T-helper 2 cell treated with Interferon-gamma antibody and Interleukin-4, amounts not matched to agents 5 μg/mL and 100 μg/mL, for 36 hours (primary cell): ENCODE results near the gene SNX32.

ENCODE experiments used
- DNase-seq: peaks from one replicate; pipeline ENCODE4 v3.0.0; 2021; ENCODE audit warnings: low spot score
- H3K27ac Mint-ChIP-seq: one replicate; pipeline ENCODE4 v1.8.0; 2021; ENCODE audit warnings: mild to moderate bottlenecking, mixed read lengths
- H3K27me3 Mint-ChIP-seq: one replicate; pipeline ENCODE4 v1.8.0; 2021; ENCODE audit warnings: low read depth, mixed read lengths
- H3K36me3 Mint-ChIP-seq: one replicate; pipeline ENCODE4 v1.8.0; 2021; ENCODE audit warnings: low read depth, mixed read lengths
- H3K4me1 Mint-ChIP-seq: one replicate; pipeline ENCODE4 v1.8.0; 2021; ENCODE audit warnings: low read depth, mixed read lengths
- H3K4me3 Mint-ChIP-seq: one replicate; pipeline ENCODE4 v1.8.0; 2022; ENCODE audit warnings: mild to moderate bottlenecking, moderate library complexity, mixed read lengths
- H3K9me3 Mint-ChIP-seq: one replicate; pipeline ENCODE4 v1.8.0; 2021; ENCODE audit warnings: mixed read lengths

Gene SNX32

GRCh38 chr11:65792456-65792855 lies 41.3 kb upstream of the SNX32 start:
- no peak for DNase-seq
- no peaks in the 10 kb centered on the region for H3K9me3 Mint-ChIP-seq
- peak overlapping the region; percentile 87 for H3K27ac Mint-ChIP-seq
- H3K27me3 Mint-ChIP-seq = peaks cover 15% of the 10 kb centered on the region
- peaks cover 1% of the 10 kb centered on the region for H3K36me3 Mint-ChIP-seq
- H3K4me1 Mint-ChIP-seq = peaks cover 23% of the 10 kb centered on the region
- H3K4me3 Mint-ChIP-seq = no peak overlapping the region

DNA sequence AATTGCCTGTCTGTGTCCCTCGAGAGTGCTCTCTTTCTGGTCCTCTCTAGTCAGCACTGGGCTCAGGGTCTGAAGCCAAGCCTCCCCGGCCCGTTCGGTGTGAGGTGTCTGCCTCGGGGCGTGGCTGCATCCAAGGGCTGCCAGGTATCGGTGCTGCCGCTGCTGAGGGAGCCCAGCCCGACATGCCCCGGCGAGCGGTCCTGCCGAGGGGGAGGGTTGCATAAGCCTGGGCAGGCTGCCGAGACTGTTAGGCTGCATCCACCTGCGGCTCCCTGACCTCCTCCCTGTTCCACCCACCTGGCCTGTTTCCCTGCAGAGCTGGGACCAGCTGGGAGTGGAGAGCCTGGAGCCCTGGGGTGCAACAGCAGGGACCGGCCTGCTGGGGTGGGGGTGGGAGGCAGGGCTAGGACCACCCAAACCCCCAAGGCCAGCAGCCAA lies 40.6 kb upstream of the SNX32 start:
- no peak overlapping the region for H3K4me3 Mint-ChIP-seq
- peaks cover 22% of the 10 kb centered on the region for H3K4me1 Mint-ChIP-seq
- H3K27ac Mint-ChIP-seq = peak overlapping the region; percentile 72
- H3K36me3 Mint-ChIP-seq = no peaks in the 10 kb centered on the region
- H3K27me3 Mint-ChIP-seq = peaks cover 10% of the 10 kb centered on the region
- no peak for DNase-seq
- H3K9me3 Mint-ChIP-seq = no peaks in the 10 kb centered on the region

GRCh38 chr11:65793625-65794400 lies 40.0 kb upstream of the SNX32 start:
- Mint-ChIP-seq H3K27ac (no peak overlapping the region), H3K27me3 (peaks cover 4% of the 10 kb centered on the region), H3K4me3 (no peak overlapping the region), H3K9me3 (no peaks in the 10 kb centered on the region), H3K4me1 (peaks cover 22% of the 10 kb centered on the region), H3K36me3 (no peaks in the 10 kb centered on the region)
- no peak for DNase-seq

DNA sequence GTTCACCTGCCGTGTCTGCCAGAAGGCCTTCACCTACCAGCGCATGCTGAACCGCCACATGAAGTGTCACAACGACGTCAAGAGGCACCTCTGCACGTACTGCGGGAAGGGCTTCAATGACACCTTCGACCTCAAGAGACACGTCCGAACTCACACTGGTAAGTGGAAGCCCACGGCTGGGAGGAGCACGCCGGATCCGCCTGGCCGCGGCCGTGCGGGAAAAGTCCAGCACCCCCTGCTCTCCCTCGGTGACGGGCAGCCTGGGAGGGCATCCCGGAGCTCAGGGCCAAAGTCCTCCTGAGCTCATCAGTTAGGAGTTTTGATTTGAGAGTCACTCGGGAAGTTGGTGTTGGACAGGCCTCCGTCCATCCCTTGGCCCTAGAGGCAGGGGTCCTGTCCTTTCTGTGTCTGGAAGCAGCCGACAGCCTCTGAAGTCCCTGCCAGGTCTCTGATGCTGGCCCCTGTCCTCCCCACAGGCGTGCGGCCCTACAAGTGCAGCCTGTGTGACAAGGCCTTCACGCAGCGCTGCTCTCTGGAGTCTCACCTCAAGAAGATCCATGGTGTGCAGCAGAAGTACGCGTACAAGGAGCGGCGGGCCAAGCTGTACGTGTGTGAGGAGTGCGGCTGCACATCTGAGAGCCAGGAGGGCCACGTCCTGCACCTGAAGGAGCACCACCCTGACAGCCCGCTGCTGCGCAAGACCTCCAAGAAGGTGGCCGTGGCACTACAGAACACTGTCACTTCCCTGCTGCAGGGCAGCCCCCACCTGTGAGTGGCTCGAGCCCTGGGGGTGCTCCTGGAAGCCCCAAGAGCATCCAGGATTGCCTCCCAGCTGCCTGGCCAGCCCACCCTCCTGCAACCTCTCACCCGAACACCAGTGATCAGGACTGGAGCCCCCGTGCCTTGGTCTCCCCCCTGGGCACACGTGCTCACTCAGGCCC lies 38.9 kb upstream of the SNX32 start:
- no peak overlapping the region for H3K27ac Mint-ChIP-seq

DNA sequence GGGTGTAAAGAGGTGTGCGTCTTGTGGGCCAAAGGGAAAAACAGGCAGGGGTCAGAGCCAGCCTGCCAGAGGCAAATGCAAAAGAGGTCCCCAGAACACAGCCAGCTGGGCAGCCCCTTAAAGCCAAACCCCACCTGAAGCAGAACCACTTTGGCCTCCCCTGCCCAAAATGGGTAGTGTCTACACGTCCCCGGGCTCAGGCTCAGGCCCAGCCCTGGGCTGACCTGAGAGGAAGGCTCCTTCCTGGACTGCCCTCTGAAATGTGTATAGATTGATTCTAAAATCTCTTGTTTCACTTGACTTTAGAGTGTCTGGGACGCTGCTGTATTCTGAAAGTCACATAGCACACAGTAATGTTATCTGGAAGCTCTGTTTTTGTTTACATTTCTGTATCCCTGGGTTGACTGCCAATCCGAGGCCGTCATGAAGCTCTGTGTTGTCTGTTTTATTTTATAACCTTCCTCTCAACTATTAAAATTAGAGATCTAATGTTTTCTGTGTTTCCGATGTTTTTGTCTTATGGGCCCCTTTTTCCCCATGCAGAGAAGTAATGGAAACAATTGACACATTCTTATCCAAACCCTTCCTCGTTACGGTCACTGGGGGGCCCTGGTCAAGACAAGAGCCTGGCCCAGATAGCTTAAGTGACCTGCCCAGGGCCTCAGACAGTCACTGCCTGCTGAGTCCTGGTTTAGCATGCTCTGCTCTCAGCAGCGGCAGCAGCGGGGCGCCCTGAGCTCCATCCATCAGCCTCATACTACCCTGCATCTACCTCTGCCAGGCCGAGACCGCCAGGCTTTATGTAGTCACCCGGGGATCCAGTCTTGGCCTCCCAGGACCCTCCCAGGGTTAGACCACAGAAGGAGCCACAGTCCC lies 36.8 kb upstream of the SNX32 start:
- Mint-ChIP-seq H3K36me3 (no peaks in the 10 kb centered on the region), H3K27me3 (no peaks in the 10 kb centered on the region), H3K27ac (no peak overlapping the region), H3K9me3 (no peaks in the 10 kb centered on the region), H3K4me3 (no peak overlapping the region), H3K4me1 (peaks cover 9% of the 10 kb centered on the region)
- DNase-seq = no peak

More for the DNA sequence above, 38.9 kb upstream of the SNX32 start:
- H3K4me1 Mint-ChIP-seq = peaks cover 22% of the 10 kb centered on the region
- no peaks in the 10 kb centered on the region for H3K27me3 Mint-ChIP-seq
- H3K4me3 Mint-ChIP-seq = no peak overlapping the region
- no peaks in the 10 kb centered on the region for H3K36me3 Mint-ChIP-seq
- DNase-seq = no peak
- no peaks in the 10 kb centered on the region for H3K9me3 Mint-ChIP-seq

DNA sequence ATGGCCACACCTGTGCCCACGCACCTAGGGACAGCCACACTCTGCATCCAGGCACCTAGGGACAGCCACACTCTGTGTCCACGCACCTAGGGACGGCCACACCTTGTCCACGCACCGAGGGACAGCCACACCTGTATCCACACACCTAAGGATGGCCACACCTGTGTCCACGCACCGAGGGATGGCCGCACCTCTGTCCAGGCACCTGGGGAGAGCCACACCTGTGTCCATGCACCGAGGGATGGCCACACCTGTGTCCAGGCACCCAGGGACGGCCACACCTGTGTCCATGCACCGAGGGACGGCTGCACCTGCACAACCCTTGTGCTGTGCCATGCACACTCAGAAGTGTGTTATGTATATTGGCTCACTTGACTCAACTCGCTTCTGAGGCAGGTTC lies 36.1 kb upstream of the SNX32 start:
- no peak overlapping the region for H3K4me3 Mint-ChIP-seq
- peaks cover 4% of the 10 kb centered on the region for H3K4me1 Mint-ChIP-seq
- no peaks in the 10 kb centered on the region for H3K36me3 Mint-ChIP-seq
- H3K27ac Mint-ChIP-seq = no peak overlapping the region
- no peak for DNase-seq
- H3K27me3 Mint-ChIP-seq = peaks cover 1% of the 10 kb centered on the region
- H3K9me3 Mint-ChIP-seq = no peaks in the 10 kb centered on the region

- Mint-ChIP-seq H3K4me3 (no peak overlapping the region), H3K4me1 (peaks cover 4% of the 10 kb centered on the region), H3K9me3 (no peaks in the 10 kb centered on the region), H3K27me3 (peaks cover 12% of the 10 kb centered on the region), H3K27ac (no peak overlapping the region), H3K36me3 (no peaks in the 10 kb centered on the region)
- no peak for DNase-seq
These were observed 34.9 kb upstream of the SNX32 start for GRCh38 chr11:65798882-65799281.

DNA sequence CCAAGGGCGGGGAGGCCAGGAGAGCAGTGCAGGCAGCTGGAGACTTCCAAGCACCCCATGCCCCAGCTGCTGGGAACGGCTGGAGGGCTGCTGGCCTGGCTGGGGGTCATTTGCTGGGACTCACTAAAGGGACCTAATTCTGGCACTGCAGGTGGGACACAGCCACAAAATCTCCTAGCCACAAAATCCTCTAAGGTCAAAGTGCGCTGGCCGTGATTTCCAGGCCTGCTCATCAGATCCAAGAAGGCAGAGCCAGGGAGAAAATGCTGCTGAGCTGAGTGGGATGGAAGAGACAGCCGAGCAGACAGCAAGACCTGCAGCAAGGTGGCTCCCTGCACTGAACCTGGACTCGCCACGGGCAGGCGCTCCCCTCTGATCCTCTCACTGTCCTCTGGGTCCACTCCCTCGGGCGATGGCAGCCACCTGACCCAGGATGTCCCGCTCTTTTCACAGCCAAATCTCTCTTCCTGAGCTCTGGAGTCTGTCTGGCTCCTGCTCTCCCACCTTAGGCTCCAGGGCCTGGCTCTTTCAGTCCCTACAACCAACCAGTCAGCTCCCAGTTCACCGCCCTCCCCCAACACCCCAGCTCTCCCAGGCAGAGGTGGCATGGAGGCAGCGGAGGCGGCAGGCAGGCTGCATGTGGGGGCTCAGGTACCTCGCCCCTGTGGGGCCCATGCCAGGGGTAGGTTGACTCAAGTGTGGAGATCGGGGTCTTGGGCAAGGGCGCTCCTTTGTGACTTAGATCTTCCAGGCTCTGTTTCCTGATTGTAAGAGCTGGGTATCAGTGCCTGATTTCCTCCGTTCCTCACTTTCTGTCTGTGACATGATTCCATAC lies 32.4 kb upstream of the SNX32 start:
- no peak for DNase-seq
- Mint-ChIP-seq H3K4me3 (no peak overlapping the region), H3K9me3 (no peaks in the 10 kb centered on the region), H3K27me3 (peaks cover 16% of the 10 kb centered on the region), H3K36me3 (no peaks in the 10 kb centered on the region), H3K4me1 (no peaks in the 10 kb centered on the region), H3K27ac (no peak overlapping the region)

DNA sequence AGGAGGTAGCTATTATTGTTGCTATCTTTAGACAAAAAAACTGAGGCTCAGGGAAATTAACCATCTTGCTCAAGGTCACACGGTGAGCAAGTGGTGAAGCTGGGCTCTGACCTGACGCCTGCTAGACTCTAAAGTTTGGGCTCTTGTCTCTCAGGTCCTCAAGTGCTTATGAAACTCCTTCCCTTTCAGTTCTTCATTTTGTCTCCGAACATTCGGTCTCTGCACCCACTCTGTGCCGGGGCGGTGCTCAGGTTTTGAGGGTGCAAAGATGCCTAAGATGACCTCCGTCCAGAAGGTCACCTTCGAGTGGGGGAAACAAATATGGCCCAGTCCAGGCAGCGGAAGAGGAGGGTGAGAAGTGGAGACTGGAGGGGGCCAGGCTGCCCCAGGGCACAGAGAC lies 30.9 kb upstream of the SNX32 start:
- Mint-ChIP-seq H3K27me3 (peaks cover 22% of the 10 kb centered on the region), H3K36me3 (no peaks in the 10 kb centered on the region), H3K27ac (no peak overlapping the region), H3K4me3 (no peak overlapping the region), H3K4me1 (no peaks in the 10 kb centered on the region), H3K9me3 (no peaks in the 10 kb centered on the region)
- no peak for DNase-seq

DNA sequence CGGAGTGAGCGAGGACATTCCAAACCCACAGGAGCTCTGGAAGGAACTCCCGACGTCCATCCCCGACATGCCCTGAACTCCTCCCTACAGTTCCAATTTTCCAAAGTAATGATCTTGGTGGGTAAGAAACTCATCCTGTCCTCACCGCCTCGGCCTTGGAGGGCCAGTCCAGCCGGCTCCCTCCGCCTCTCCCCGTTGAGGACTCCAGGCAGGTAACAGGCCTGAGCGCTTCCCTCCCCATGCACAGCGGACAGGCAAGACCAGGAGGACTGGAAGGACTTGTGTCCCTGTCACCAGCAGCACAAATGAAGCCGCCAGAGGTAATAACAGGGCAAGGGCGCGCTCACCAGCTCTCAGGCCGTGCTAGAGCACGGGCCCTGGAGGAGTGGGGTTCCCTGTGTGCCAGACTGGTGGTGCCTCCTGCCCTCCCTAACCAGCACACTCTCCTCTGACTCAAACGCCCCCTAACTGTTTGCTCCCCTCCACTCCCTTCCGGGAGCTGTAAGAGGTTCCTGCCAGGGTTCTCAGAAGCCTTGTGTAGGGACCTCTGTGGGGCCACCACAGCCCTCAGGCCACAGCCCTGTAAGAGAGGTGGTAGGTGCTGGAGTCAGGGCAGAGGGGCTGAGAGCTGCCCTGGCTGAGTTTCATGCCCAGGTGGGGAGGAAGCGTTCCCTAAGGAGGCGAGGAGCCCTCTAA lies 29.8 kb upstream of the SNX32 start:
- Mint-ChIP-seq H3K4me1 (no peaks in the 10 kb centered on the region), H3K4me3 (no peak overlapping the region), H3K9me3 (no peaks in the 10 kb centered on the region)

DNA sequence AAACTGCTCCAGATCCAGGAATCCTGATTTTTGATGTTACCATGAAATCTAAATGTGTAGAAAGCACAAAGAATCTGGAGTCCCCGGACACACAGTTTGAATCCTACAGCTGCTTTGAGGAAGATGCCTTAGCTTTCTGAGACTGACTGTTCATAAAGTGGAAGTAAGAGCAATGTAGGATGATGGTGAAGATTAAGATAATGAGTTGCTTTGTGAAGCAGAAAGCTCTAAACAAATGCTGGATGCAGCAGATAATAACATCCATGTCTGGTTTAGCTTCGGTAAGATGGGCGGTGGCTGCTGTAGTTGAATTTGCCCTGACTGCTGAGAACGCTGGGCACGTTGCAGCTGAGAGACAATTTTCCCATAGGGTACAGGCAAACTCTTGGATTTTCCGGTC lies 26.8 kb upstream of the SNX32 start:
- Mint-ChIP-seq H3K4me1 (peaks cover 2% of the 10 kb centered on the region), H3K9me3 (no peaks in the 10 kb centered on the region), H3K36me3 (no peaks in the 10 kb centered on the region), H3K27me3 (peaks cover 34% of the 10 kb centered on the region), H3K4me3 (no peak overlapping the region), H3K27ac (no peak overlapping the region)
- DNase-seq = no peak

More for the DNA sequence above, 29.8 kb upstream of the SNX32 start:
- Mint-ChIP-seq H3K27me3 (peaks cover 28% of the 10 kb centered on the region), H3K36me3 (no peaks in the 10 kb centered on the region), H3K27ac (no peak overlapping the region)
- no peak for DNase-seq

DNA sequence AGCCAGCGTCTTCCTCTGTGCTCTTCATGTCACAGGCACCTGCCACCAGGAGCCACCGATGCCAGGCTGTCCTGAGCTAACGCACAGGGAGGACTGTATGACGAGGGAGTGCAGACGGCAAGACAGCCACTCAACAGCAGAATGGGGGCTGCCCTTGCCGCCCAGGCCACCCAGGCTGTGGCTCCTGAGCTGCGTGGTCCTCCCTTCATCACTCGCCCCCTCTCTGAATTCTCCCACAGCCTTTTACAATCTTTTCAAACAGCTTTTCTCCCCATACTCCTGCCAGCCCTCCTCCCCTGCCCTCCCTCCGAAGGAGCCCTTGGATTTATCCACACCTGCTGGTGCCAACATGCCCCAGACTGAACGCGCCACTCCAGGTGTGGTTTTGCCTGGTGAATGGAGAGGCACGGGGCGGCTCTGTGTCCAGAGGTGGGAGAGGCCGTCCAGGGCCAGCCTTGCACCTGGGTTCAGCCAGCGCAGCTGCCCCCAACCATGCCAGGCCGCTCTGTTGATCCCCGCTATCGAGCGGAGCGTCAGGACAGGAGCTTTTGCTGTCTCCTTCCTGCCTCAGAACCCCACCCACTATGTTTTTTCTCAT lies 24.9 kb upstream of the SNX32 start:
- H3K27ac Mint-ChIP-seq = no peak overlapping the region

More for the DNA sequence above, 24.9 kb upstream of the SNX32 start:
- Mint-ChIP-seq H3K27me3 (peaks cover 28% of the 10 kb centered on the region), H3K4me3 (no peak overlapping the region), H3K9me3 (no peaks in the 10 kb centered on the region), H3K36me3 (no peaks in the 10 kb centered on the region), H3K4me1 (peaks cover 2% of the 10 kb centered on the region)
- DNase-seq = no peak
